ENCODE results near the gene RECK.
A peak's percentile ranks its signal among the peaks of the same experiment; 100 is the strongest.

The RECK gene

DNA sequence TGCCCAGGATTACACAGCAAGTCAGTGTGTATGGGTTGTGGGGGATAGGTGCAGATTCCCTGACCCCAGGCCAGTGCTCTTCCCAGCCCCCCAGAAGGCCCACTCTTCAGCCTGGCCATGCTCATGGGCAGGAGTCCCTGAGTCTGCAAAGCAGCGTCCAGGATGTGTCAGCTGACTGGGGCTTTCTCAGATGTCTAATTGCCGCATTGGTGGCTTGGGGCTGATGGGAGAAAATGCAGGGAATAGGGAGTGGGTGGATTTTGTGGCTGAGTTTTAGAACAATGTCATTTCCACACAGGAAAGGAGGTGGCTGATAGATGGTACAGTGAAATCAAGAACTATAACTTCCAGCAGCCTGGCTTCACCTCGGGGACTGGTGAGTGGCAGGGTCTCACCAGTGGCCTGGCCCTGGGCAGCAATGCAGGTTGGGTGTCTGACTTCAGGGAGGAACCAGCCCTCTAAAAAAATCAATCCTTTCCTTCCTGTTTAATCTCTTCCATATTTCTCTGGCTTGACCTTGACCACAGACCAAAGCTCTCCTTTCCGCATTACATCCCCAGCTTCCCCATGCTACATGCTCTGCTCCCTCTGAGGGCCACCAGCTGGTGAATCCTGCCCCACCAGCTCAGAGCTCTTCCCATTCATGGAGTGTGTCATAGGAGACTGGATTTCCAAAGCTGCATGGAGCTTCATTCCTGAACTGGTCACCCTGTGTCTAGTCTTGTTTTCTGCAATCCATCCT lies 114.0 kb downstream of the RECK start:
- TF ChIP-seq, protein P1, sequence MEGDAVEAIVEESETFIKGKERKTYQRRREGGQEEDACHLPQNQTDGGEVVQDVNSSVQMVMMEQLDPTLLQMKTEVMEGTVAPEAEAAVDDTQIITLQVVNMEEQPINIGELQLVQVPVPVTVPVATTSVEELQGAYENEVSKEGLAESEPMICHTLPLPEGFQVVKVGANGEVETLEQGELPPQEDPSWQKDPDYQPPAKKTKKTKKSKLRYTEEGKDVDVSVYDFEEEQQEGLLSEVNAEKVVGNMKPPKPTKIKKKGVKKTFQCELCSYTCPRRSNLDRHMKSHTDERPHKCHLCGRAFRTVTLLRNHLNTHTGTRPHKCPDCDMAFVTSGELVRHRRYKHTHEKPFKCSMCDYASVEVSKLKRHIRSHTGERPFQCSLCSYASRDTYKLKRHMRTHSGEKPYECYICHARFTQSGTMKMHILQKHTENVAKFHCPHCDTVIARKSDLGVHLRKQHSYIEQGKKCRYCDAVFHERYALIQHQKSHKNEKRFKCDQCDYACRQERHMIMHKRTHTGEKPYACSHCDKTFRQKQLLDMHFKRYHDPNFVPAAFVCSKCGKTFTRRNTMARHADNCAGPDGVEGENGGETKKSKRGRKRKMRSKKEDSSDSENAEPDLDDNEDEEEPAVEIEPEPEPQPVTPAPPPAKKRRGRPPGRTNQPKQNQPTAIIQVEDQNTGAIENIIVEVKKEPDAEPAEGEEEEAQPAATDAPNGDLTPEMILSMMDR (conservative IDR thresholded peaks at IDR 0.05; ENCODE audit: low read depth) = no peak

GRCh38 chr9:36151316-36152210 lies 114.8 kb downstream of the RECK start:
- TF ChIP-seq, protein P1 (conservative IDR thresholded peaks at IDR 0.05; ENCODE audit: low read depth) = no peak
- POLR2A ChIA-PET (ENCODE audit: low non-redundant PET) = no interaction called here
- peak overlapping the region; percentile 37 for H3K27ac ChIP-seq
- no peak for DNase-seq (ENCODE audit: low spot score)
- CTCF ChIA-PET = interaction anchor here (0.5 to 0.6 kb wide), 2 partner anchors 33 to 327 kb away, joined by 3 read pairs; no protein-coding TSS in a partner anchor

More for the DNA sequence above, 114.0 kb downstream of the RECK start:
- peak overlapping the region; percentile 37; the same call in 1 of the 2 replicates for H3K27ac ChIP-seq
- ChIA-PET POLR2A (ENCODE audit: low non-redundant PET) (no interaction called here), CTCF (interaction anchor here (0.6 kb wide), 1 partner anchor 32 kb away, joined by 3 read pairs; no protein-coding TSS in a partner anchor)
- DNase-seq (ENCODE audit: low spot score) = no peak

DNA sequence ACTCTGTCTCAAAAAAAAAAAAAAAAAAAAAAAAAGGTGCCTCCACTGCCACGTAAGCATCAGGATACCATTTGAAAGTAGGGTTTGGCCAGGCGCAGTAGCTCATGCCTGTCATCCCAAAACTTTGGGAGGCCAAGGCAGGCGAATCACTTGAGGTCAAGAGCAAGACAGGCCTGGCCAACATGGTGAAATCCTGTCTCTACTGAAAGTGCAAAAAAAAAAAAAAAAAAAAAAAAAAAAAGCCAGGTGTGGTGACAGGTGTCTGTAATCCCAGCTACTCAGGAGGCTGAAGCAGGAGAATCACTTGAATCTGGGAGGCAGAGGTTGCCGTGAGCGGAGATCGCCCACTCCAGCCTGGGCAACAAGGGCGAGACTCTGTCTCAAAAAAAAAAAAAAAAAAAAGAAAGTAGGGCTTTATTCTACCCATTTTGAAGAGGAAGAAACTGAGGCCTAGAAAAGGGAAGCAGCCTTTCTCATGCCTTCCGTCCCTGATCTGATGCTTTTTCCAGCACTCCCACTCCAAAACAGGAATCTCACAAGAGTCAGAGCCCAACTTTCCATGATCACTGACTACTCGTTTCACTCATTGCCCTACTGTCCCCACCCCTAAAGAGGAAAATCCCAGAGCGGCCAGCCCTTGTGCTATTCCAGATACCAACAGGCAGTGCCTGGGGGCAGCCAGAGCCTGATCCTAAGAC lies 116.2 kb downstream of the RECK start:
- no peak overlapping the region for H3K27ac ChIP-seq
- DNase-seq (ENCODE audit: low spot score) = no peak
- POLR2A ChIA-PET (ENCODE audit: low non-redundant PET) = no interaction called here
- CTCF ChIA-PET = interaction anchor here (0.6 kb wide), 2 partner anchors 14 to 361 kb away, joined by 3 read pairs; no protein-coding TSS in a partner anchor
- TF ChIP-seq, protein P1 (conservative IDR thresholded peaks at IDR 0.05; ENCODE audit: low read depth) = no peak

GRCh38 chr9:36153746-36154145 lies 117.0 kb downstream of the RECK start:
- H3K27ac ChIP-seq = peak overlapping the region; percentile 19; the same call in 1 of the 2 replicates
- no peak for DNase-seq (ENCODE audit: low spot score)
- ChIA-PET CTCF (no interaction called here), POLR2A (ENCODE audit: low non-redundant PET) (no interaction called here)
- TF ChIP-seq, protein P1 (conservative IDR thresholded peaks at IDR 0.05; ENCODE audit: low read depth) = no peak

DNA sequence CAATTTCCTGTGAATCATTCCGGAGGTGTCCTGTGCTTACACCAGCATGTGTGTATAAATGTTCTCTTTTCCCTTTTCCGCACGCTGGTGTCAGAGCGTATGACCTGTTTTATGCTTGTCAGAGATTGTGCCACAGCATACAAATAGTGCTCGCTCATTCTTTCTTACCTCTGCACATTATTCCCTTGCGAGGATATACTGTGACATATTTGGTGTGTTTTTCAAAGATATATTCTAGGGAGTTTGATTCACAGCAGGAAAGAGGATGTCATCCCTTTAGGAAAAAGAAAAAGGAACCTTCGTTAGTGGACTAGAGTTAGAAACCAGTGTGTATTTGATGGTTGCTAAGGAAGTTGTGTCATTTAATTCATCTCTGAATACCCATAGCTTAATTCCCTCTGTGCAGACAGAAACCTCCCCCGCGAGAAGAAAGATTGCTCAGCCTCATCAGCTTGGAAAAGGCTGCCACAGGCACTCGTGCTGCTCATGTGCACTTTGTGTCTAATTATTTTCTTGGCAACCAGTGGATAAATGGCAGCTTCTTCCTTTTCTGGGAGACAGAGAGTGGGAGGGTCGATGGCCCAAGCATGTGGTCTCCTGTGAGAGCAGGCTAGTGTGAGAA lies 117.7 kb downstream of the RECK start:
- DNase-seq (ENCODE audit: low spot score) = no peak
- ChIA-PET POLR2A (ENCODE audit: low non-redundant PET) (no interaction called here), CTCF (no interaction called here)
- H3K27ac ChIP-seq = peak overlapping the region; percentile 54
- TF ChIP-seq, protein P1 (conservative IDR thresholded peaks at IDR 0.05; ENCODE audit: low read depth) = no peak
